CD8-positive, alpha-beta memory T cell (primary cell): ENCODE results near the gene DMPK. TPM values are rescaled to one million over a fixed set of nuclear protein-coding genes. Genes with fewer than 3 reads are reported as not detected.
A peak's percentile ranks its signal among the peaks of the same experiment; 100 is the strongest.
"Not testable (repeated sequence)": the region's sequence is repeated elsewhere in the genome, so short reads cannot be mapped to it uniquely, and the experiment has no call there.

Experiments
- CTCF ChIA-PET: fragments of 350-600 bp; sonication (Branson Sonifier 250); formaldehyde crosslinking; loops from one replicate; lab custom pipeline; 2021; ENCODE audit warnings: antibody characterized with exemption; lab: Charles Lee
- POLR2A ChIA-PET: fragments of 350-600 bp; sonication (Branson Sonifier 250); formaldehyde crosslinking; loops from one replicate; lab custom pipeline; 2021; ENCODE audit warnings: antibody characterized with exemption; lab: Charles Lee
- DNase-seq, 5 donors: peaks; one replicate each; pipeline versions ENCODE4 v3.0.0 to v3.0.0-alpha.2; 2020 to 2022; ENCODE audit warnings: mixed read lengths in 1 of 5
- H3K27ac ChIP-seq: one replicate; pipeline ENCODE4 v1.7.0; 2013; ENCODE audit warnings: low read depth, mild to moderate bottlenecking, low read length, moderate library complexity
- H3K27me3 ChIP-seq: 2 replicates; pipeline ENCODE4 v1.7.0; 2013; ENCODE audit warnings: low read length, mild to moderate bottlenecking; ENCODE audit not compliant: insufficient read depth, poor library complexity, severe bottlenecking
- H3K36me3 ChIP-seq: 2 replicates; pipeline ENCODE4 v1.7.0; 2013; ENCODE audit warnings: mild to moderate bottlenecking, low read length, moderate library complexity; ENCODE audit not compliant: insufficient read depth
- H3K4me1 ChIP-seq: 2 replicates; pipeline ENCODE4 v1.7.0; 2013; ENCODE audit warnings: mild to moderate bottlenecking, low read length, moderate library complexity; ENCODE audit not compliant: insufficient read depth
- H3K4me3 ChIP-seq: 2 replicates; pipeline ENCODE4 v1.7.0; 2013; ENCODE audit warnings: mild to moderate bottlenecking, low read length
- H3K9me3 ChIP-seq: 2 replicates; pipeline ENCODE4 v1.7.0; 2013; ENCODE audit warnings: mild to moderate bottlenecking, low read length
- H3K27ac Mint-ChIP-seq, 8 donors: one replicate each; pipeline ENCODE4 v1.8.0; 2020 to 2021; ENCODE audit warnings: mixed read lengths in 8 of 8, mild to moderate bottlenecking in 6 of 8, inconsistent platforms in 3 of 8, moderate library complexity in 3 of 8
- H3K27me3 Mint-ChIP-seq, 2 donors: one replicate each; pipeline ENCODE4 v1.8.0; 2020 to 2021; ENCODE audit warnings: mixed read lengths in 2 of 2, mild to moderate bottlenecking in 1 of 2, moderate library complexity in 1 of 2
- H3K36me3 Mint-ChIP-seq, 3 donors: one replicate each; pipeline ENCODE4 v1.8.0; 2020 to 2021; ENCODE audit warnings: mixed read lengths in 3 of 3, inconsistent platforms in 1 of 3, mild to moderate bottlenecking in 1 of 3
- H3K4me1 Mint-ChIP-seq, 3 donors: one replicate each; pipeline ENCODE4 v1.8.0; 2020 to 2021; ENCODE audit warnings: mixed read lengths in 3 of 3, inconsistent platforms in 1 of 3, mild to moderate bottlenecking in 1 of 3
- H3K4me3 Mint-ChIP-seq, 7 donors: one replicate each; pipeline ENCODE4 v1.8.0; 2020 to 2021; ENCODE audit warnings: mixed read lengths in 7 of 7, mild to moderate bottlenecking in 6 of 7, moderate library complexity in 4 of 7, inconsistent platforms in 2 of 7
- H3K9me3 Mint-ChIP-seq, 5 donors: one replicate each; pipeline ENCODE4 v1.8.0; 2020 to 2022; ENCODE audit warnings: mixed read lengths in 5 of 5, mild to moderate bottlenecking in 3 of 5, moderate library complexity in 2 of 5, inconsistent platforms in 1 of 5
- polyA plus RNA-seq: library from polyadenylated mRNA; unstranded; fragments of 300-500 nt; fragmentation: Illumina TruSeq; gene quantifications from one replicate; pipeline ENCODE4 v1.2.3, GENCODE V29; 2021
- total RNA-seq, 2 experiments: library from RNA; stranded (reverse); gene quantifications; one replicate each; pipeline ENCODE4 v1.2.3, GENCODE V29; 2021

The DMPK gene
- total and polyA plus RNA-seq, 3 experiments from 2014 or later, result 1.6 to 28.2 (median 27.1) TPM

DNA sequence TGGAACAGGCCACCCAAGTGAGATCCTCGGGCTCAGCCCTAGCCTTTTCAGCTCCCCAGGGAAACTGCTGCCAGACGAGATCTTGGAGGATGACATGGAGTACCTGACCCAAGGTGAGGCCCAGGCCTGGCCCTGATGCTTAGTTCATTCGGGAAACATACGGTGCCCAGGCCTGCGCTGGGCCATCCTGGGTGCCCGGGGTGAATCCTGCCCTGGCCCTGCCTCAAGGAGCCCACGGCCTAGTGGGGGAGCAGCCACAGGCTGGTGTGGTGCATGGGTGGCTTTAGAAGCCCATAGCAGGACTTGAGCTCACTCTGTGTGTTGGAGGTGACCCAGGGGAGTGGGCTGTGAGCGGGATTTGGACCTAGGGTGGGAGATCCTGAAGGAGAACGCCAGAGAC lies 23.4 kb downstream of the DMPK start:
- no peaks in the 10 kb centered on the region for H3K27me3 ChIP-seq
- Mint-ChIP-seq H3K27ac (no peak overlapping the region), H3K27me3 (peaks cover 0 to 6% of the 10 kb centered on the region in 2 donors), H3K9me3 (no peaks in the 10 kb centered on the region), H3K36me3 (no peaks in the 10 kb centered on the region), H3K4me3 (no peak overlapping the region), H3K4me1 (no peaks in the 10 kb centered on the region)
- no peaks in the 10 kb centered on the region for H3K36me3 ChIP-seq
- no peak overlapping the region for H3K27ac ChIP-seq
- H3K9me3 ChIP-seq, result no peaks in the 10 kb centered on the region
- no peak for DNase-seq
- no peaks in the 10 kb centered on the region for H3K4me1 ChIP-seq
- ChIA-PET CTCF (no interaction called here), POLR2A (no interaction called here)
- no peak overlapping the region for H3K4me3 ChIP-seq

DNA sequence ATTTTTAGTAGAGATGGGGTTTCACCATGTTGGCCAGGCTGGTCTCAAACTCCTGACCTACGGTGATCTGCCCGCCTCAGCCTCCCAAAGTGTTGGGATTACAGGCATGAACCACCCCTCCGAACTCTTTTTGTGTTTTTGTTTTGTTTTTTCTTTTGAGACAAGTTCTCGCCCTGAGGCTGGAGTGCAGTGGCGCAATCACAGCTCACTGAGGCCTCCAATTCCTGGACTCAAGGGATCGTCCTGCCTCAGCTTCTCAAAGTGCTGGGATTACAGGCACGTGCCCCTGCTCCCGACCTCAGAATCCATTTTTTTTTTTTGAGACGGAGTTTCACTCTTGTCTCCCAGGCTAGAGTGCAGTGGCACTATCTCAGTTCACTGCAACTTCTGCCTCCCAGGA lies 24.6 kb downstream of the DMPK start:
- no peaks in the 10 kb centered on the region for H3K9me3 Mint-ChIP-seq
- peaks cover 0 to 6% of the 10 kb centered on the region in 2 donors for H3K27me3 Mint-ChIP-seq
- ChIA-PET CTCF (no interaction called here), POLR2A (no interaction called here)
- Histone ChIP-seq H3K36me3 (no peaks in the 10 kb centered on the region), H3K4me1 (no peaks in the 10 kb centered on the region), H3K27ac (no peak overlapping the region), H3K4me3 (no peak overlapping the region), H3K27me3 (no peaks in the 10 kb centered on the region), H3K9me3 (no peaks in the 10 kb centered on the region)
- DNase-seq, result no peak
- H3K36me3 Mint-ChIP-seq, result no peaks in the 10 kb centered on the region
- H3K27ac Mint-ChIP-seq, result no peak overlapping the region
- no peak overlapping the region for H3K4me3 Mint-ChIP-seq
- no peaks in the 10 kb centered on the region for H3K4me1 Mint-ChIP-seq

DNA sequence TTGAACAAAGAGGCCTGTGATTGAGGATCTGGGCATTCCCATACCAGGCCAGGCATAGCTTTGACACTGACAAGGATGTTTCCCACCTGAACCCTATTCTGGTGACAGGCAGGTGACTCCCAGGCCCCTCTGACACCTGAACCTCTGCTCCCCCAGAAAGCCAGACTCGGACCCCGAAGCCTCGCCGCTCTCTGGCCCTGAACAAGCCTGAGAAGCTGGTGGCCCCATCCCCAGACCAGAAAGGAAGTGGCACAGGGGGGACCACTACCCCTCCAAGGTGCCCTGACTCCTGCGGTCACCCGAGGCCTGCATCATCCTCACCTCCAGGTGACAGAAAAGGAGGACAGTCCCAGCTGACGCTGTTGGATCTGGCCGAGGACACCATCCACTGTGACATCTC lies 28.0 kb downstream of the DMPK start:
- no peak overlapping the region for H3K27ac ChIP-seq
- H3K4me3 ChIP-seq, result no peak overlapping the region
- no peaks in the 10 kb centered on the region for H3K36me3 ChIP-seq
- no peak for DNase-seq
- no peaks in the 10 kb centered on the region for H3K9me3 ChIP-seq
- H3K27me3 ChIP-seq, result no peaks in the 10 kb centered on the region
- Mint-ChIP-seq H3K4me3 (no peak overlapping the region), H3K9me3 (no peaks in the 10 kb centered on the region), H3K4me1 (no peaks in the 10 kb centered on the region), H3K36me3 (no peaks in the 10 kb centered on the region), H3K27me3 (peaks cover 0 to 6% of the 10 kb centered on the region in 2 donors), H3K27ac (no peak overlapping the region)
- CTCF ChIA-PET, result interaction anchor here (0.5 to 1.1 kb wide), 3 partner anchors 11 to 45 kb away, joined by 3 to 4 read pairs (median 3); partner anchors contain the start of gene FBXO46
- no peaks in the 10 kb centered on the region for H3K4me1 ChIP-seq
- POLR2A ChIA-PET, result no interaction called here

DNA sequence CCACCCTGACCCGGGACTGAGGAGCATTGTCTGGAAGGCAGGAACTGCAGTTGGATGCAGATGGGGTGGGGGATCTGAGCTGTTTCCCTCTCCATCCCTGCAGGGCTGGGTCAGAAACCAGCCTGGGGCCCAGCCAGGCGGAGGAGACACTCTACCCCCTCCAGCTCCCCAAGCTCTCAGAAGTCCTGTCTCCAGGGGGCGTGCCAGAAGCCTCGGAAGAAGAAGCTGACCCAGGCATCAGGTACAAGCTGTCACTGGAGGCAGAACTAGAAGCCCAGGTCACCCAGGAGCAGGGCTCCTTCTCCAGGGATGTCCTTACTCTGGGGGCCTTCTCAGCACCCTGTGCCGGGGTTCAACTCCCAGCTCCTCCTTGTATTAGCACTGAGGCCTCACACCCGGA lies 28.7 kb downstream of the DMPK start:
- ChIA-PET POLR2A (no interaction called here), CTCF (interaction anchor here (1.1 kb wide), 2 partner anchors 12 to 46 kb away, joined by 3 read pairs; no protein-coding TSS in a partner anchor)
- no peaks in the 10 kb centered on the region for H3K9me3 Mint-ChIP-seq
- no peaks in the 10 kb centered on the region for H3K27me3 Mint-ChIP-seq
- H3K27ac ChIP-seq, result no peak overlapping the region
- no peak overlapping the region for H3K27ac Mint-ChIP-seq
- H3K4me3 Mint-ChIP-seq, result no peak overlapping the region
- H3K4me1 Mint-ChIP-seq, result no peaks in the 10 kb centered on the region
- H3K9me3 ChIP-seq, result no peaks in the 10 kb centered on the region
- H3K27me3 ChIP-seq, result no peaks in the 10 kb centered on the region
- no peaks in the 10 kb centered on the region for H3K36me3 Mint-ChIP-seq
- H3K36me3 ChIP-seq, result no peaks in the 10 kb centered on the region
- no peak overlapping the region for H3K4me3 ChIP-seq
- H3K4me1 ChIP-seq, result no peaks in the 10 kb centered on the region
- DNase-seq, result no peak

GRCh38 chr19:45752639-45753038 lies 29.7 kb downstream of the DMPK start:
- Mint-ChIP-seq H3K27ac (peak overlapping the region in 1 of 8 donors; percentile 45), H3K27me3 (no peaks in the 10 kb centered on the region), H3K36me3 (no peaks in the 10 kb centered on the region), H3K9me3 (no peaks in the 10 kb centered on the region), H3K4me3 (no peak overlapping the region), H3K4me1 (no peaks in the 10 kb centered on the region)
- no peak for DNase-seq
- ChIA-PET POLR2A (interaction anchor here (0.6 kb wide), 1 partner anchor 719 kb away, joined by 5 read pairs; no protein-coding TSS in a partner anchor), CTCF (interaction anchor here (0.6 to 0.7 kb wide), 2 partner anchors 16 to 223 kb away, joined by 3 read pairs; no protein-coding TSS in a partner anchor)
- Histone ChIP-seq H3K4me1 (no peaks in the 10 kb centered on the region), H3K27me3 (no peaks in the 10 kb centered on the region), H3K4me3 (no peak overlapping the region), H3K9me3 (no peaks in the 10 kb centered on the region), H3K27ac (no peak overlapping the region), H3K36me3 (no peaks in the 10 kb centered on the region)

- DNase-seq, H3K27me3 ChIP-seq, H3K4me3 ChIP-seq, H3K4me3 Mint-ChIP-seq, POLR2A ChIA-PET, H3K27ac ChIP-seq, CTCF ChIA-PET, H3K27me3 Mint-ChIP-seq, H3K4me1 Mint-ChIP-seq, H3K9me3 ChIP-seq, H3K36me3 ChIP-seq, H3K9me3 Mint-ChIP-seq, H3K27ac Mint-ChIP-seq, H3K36me3 Mint-ChIP-seq, H3K4me1 ChIP-seq: not testable (repeated sequence)
These were observed 30.8 kb downstream of the DMPK start for GRCh38 chr19:45751483-45751882.

GRCh38 chr19:45747513-45747912 lies 34.8 kb downstream of the DMPK start:
- H3K27me3 Mint-ChIP-seq, result peaks cover 15 to 18% of the 10 kb centered on the region in 2 donors
- H3K4me1 Mint-ChIP-seq, result no peaks in the 10 kb centered on the region
- DNase-seq, result no peak
- H3K9me3 Mint-ChIP-seq, result no peaks in the 10 kb centered on the region
- no peak overlapping the region for H3K4me3 ChIP-seq
- ChIA-PET CTCF (no interaction called here), POLR2A (no interaction called here)
- H3K27ac Mint-ChIP-seq, result no peak overlapping the region
- H3K36me3 Mint-ChIP-seq, result no peaks in the 10 kb centered on the region
- H3K4me1 ChIP-seq, result no peaks in the 10 kb centered on the region
- no peaks in the 10 kb centered on the region for H3K36me3 ChIP-seq
- no peak overlapping the region for H3K4me3 Mint-ChIP-seq
- H3K27me3 ChIP-seq, result no peaks in the 10 kb centered on the region
- H3K9me3 ChIP-seq, result no peaks in the 10 kb centered on the region
- H3K27ac ChIP-seq, result no peak overlapping the region

DNA sequence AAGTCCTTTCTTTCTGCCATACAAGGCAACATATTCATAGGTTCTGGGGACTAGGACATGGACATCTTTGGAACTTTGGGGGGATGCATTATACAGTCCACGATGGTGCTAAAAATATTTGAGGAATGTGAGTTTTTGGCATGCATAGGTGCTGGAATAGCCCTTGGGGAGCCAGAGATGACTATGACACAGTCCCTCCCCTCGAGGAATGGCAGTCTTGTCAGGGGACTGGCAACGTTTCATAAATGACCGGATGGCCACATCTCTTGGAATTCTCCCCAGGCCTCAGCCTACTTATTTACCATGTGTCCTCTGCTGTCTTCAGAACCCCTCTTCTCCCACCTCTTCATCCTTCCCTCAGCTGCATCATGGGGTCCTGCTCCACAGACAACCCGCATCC lies 35.4 kb downstream of the DMPK start:
- H3K4me3 ChIP-seq, result no peak overlapping the region
- Mint-ChIP-seq H3K27ac (no peak overlapping the region), H3K36me3 (no peaks in the 10 kb centered on the region), H3K4me3 (no peak overlapping the region), H3K9me3 (no peaks in the 10 kb centered on the region), H3K27me3 (peaks cover 15 to 21% of the 10 kb centered on the region in 2 donors), H3K4me1 (no peaks in the 10 kb centered on the region)
- ChIA-PET CTCF (no interaction called here), POLR2A (no interaction called here)
- no peaks in the 10 kb centered on the region for H3K4me1 ChIP-seq
- H3K9me3 ChIP-seq, result no peaks in the 10 kb centered on the region
- no peak overlapping the region for H3K27ac ChIP-seq
- H3K27me3 ChIP-seq, result no peaks in the 10 kb centered on the region
- H3K36me3 ChIP-seq, result no peaks in the 10 kb centered on the region
- no peak for DNase-seq

DNA sequence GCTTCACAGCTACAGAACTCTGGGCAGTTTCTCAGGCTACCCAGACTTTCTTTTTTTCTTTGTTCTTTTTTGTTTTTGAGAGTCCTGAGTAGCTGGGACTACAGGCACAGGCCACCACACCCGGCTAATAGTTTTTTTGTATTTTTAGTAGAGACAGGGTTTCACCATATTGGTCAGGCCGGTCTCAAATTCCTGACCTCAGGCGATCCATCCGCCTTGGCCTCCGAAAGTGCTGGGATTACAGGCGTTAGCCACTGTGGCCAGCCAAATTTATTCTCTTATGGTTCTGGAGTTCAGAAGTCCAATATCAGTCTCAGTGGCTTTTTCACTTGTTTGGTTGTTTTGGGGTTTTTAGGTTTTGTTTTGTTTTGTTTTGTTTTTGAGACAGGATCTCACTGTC lies 36.7 kb downstream of the DMPK start:
- no peak overlapping the region for H3K27ac ChIP-seq
- Mint-ChIP-seq H3K27me3 (peaks cover 15 to 21% of the 10 kb centered on the region in 2 donors), H3K4me3 (no peak overlapping the region), H3K4me1 (no peaks in the 10 kb centered on the region), H3K27ac (no peak overlapping the region), H3K9me3 (no peaks in the 10 kb centered on the region), H3K36me3 (no peaks in the 10 kb centered on the region)
- no peaks in the 10 kb centered on the region for H3K4me1 ChIP-seq
- ChIA-PET POLR2A (no interaction called here), CTCF (no interaction called here)
- no peaks in the 10 kb centered on the region for H3K27me3 ChIP-seq
- H3K36me3 ChIP-seq, result no peaks in the 10 kb centered on the region
- no peaks in the 10 kb centered on the region for H3K9me3 ChIP-seq
- H3K4me3 ChIP-seq, result no peak overlapping the region
- DNase-seq, result no peak
